Renal cortex interstitium (tissue), 11 donors: ENCODE measurements around the gene SLC6A18. TPM values are rescaled to one million over a fixed set of nuclear protein-coding genes. Genes with fewer than 3 reads are reported as not detected.
"Not testable (repeated sequence)": the region's sequence is repeated elsewhere in the genome, so short reads cannot be mapped to it uniquely, and the experiment has no call there.

Experiments
- DNase-seq, 11 donors: peaks; one replicate each; pipeline ENCODE4 v3.0.0-alpha.2; 2013; ENCODE audit warnings: low read depth in 9 of 11, low spot score in 4 of 11; ENCODE audit errors: extremely low read depth in 1 of 11
- polyA plus RNA-seq, 3 donors: library from polyadenylated mRNA; unstranded; fragments of 120-200 nt; gene quantifications; one replicate each; pipeline ENCODE4 v1.2.1, GENCODE V29; 2013; ENCODE audit not compliant: insufficient read length in 3 of 3

Gene SLC6A18
- polyA plus RNA-seq, 3 donors: 0.12 to 4.6 (median 3.4) TPM

- no peak for DNase-seq
Observed at GRCh38 chr5:1278656-1279442, 53.7 kb downstream of the SLC6A18 start.

- no peak for DNase-seq
Observed at GRCh38 chr5:1279443-1280151, 54.4 kb downstream of the SLC6A18 start.

GRCh38 chr5:1280177-1281037 lies 55.2 kb downstream of the SLC6A18 start:
- no peak for DNase-seq

- DNase-seq: no peak
Observed at GRCh38 chr5:1281038-1281882, 56.1 kb downstream of the SLC6A18 start.

GRCh38 chr5:1282131-1282992 lies 57.2 kb downstream of the SLC6A18 start:
- no peak for DNase-seq

GRCh38 chr5:1282993-1283728 lies 58.0 kb downstream of the SLC6A18 start:
- not testable (repeated sequence) for DNase-seq

GRCh38 chr5:1283729-1284041 lies 58.5 kb downstream of the SLC6A18 start:
- DNase-seq: not testable (repeated sequence)

- not testable (repeated sequence) for DNase-seq
Observed at GRCh38 chr5:1284336-1284970, 59.3 kb downstream of the SLC6A18 start.

GRCh38 chr5:1285141-1285540 lies 60.0 kb downstream of the SLC6A18 start:
- DNase-seq: no peak

GRCh38 chr5:1285883-1286291 lies 60.7 kb downstream of the SLC6A18 start:
- no peak for DNase-seq

GRCh38 chr5:1288439-1289335 lies 63.5 kb downstream of the SLC6A18 start:
- DNase-seq: no peak

- not testable (repeated sequence) for DNase-seq
Observed at GRCh38 chr5:1289559-1289958, 64.4 kb downstream of the SLC6A18 start.

- DNase-seq: not testable (repeated sequence)
Observed at GRCh38 chr5:1290956-1291355, 65.8 kb downstream of the SLC6A18 start.

GRCh38 chr5:1291611-1292080 lies 66.5 kb downstream of the SLC6A18 start:
- DNase-seq: no peak

GRCh38 chr5:1292139-1292538 lies 67.0 kb downstream of the SLC6A18 start:
- no peak for DNase-seq
